Natural killer cell (primary cell): ENCODE measurements around the gene SV2C. TPM values are rescaled to one million over a fixed set of nuclear protein-coding genes. Genes with fewer than 3 reads are reported as not detected.

ENCODE experiments used
- ATAC-seq, 3 donors: fragments of 150-1000 bp in 2 of 3; fragments of 200-7000 bp in 1 of 3; cut with Tn5 transposase; 1 replicate in 1 of 3; 2 replicates in 2 of 3; pipeline ENCODE4 v1.10.0; 2021; ENCODE audit warnings: mild to moderate bottlenecking in 2 of 3, moderate library complexity in 2 of 3
- DNase-seq, 2 donors: peaks; one replicate each; pipeline versions ENCODE4 v3.0.0 to v3.0.0-alpha.2; 2013 to 2021; ENCODE audit warnings: mixed read lengths in 1 of 2
- H3K27ac ChIP-seq: one replicate; pipeline ENCODE4 v1.5.1; 2013; ENCODE audit warnings: mild to moderate bottlenecking, low read length
- H3K27me3 ChIP-seq: one replicate; pipeline ENCODE4 v1.6.1; 2013; ENCODE audit warnings: low read length; ENCODE audit not compliant: control insufficient read depth, insufficient read depth
- H3K36me3 ChIP-seq: one replicate; pipeline ENCODE4 v1.6.1; 2013; ENCODE audit warnings: low read length; ENCODE audit not compliant: control insufficient read depth, insufficient read depth
- H3K4me1 ChIP-seq: one replicate; pipeline ENCODE4 v1.6.1; 2013; ENCODE audit warnings: low read length; ENCODE audit not compliant: control insufficient read depth, insufficient read depth
- H3K4me3 ChIP-seq: one replicate; pipeline ENCODE4 v1.5.1; 2013; ENCODE audit warnings: low read length
- H3K9me3 ChIP-seq: one replicate; pipeline ENCODE4 v1.6.1; 2013; ENCODE audit warnings: low read length; ENCODE audit not compliant: control insufficient read depth, insufficient read depth
- H3K27ac Mint-ChIP-seq, 2 donors: one replicate each; pipeline ENCODE4 v1.8.0; 2022; ENCODE audit warnings: mild to moderate bottlenecking in 2 of 2, mixed read lengths in 2 of 2, moderate library complexity in 1 of 2
- H3K27me3 Mint-ChIP-seq, 2 donors: one replicate each; pipeline ENCODE4 v1.8.0; 2022; ENCODE audit warnings: low read depth in 2 of 2, mixed read lengths in 2 of 2
- H3K36me3 Mint-ChIP-seq: one replicate; pipeline ENCODE4 v1.8.0; 2022; ENCODE audit warnings: mixed read lengths
- H3K4me1 Mint-ChIP-seq, 2 donors: one replicate each; pipeline ENCODE4 v1.8.0; 2022; ENCODE audit warnings: mixed read lengths in 2 of 2
- H3K4me3 Mint-ChIP-seq: one replicate; pipeline ENCODE4 v1.8.0; 2022; ENCODE audit warnings: mild to moderate bottlenecking, moderate library complexity, mixed read lengths
- H3K9me3 Mint-ChIP-seq, 2 donors: one replicate each; pipeline ENCODE4 v1.8.0; 2022; ENCODE audit warnings: mixed read lengths in 2 of 2
- WGBS: methylation state at CpG from one replicate; pipeline ENCODE4 v1.1.7; 2013; ENCODE audit warnings: missing lambda C conversion rate; ENCODE audit not compliant: insufficient coverage; 5-methylcytosine and 5-hydroxymethylcytosine counted together
- intact Hi-C: fragments of 100-400 bp; cut with micrococcal nuclease; formaldehyde crosslinking; loops from one replicate; pipeline ENCODE4 v1.14.2; 2022
- total RNA-seq, 4 donors: library from RNA; stranded (reverse); fragments of 120-200 nt in 1 of 4; gene quantifications; one replicate each; pipeline versions ENCODE4 v1.2.3 to v1.2.4, GENCODE V29; 2013 to 2022
- TF ChIP-seq, protein P1 (sequence below): fragments of 200-600 bp; IDR thresholded peaks from one replicate; pipeline ENCODE4 v1.8.0; 2022; ENCODE audit warnings: antibody characterized with exemption

SV2C gene
- total RNA-seq, 3 donors from 2014 or later (not counting 1 experiment from before 2014, with no cell fraction given): not detected

DNA sequence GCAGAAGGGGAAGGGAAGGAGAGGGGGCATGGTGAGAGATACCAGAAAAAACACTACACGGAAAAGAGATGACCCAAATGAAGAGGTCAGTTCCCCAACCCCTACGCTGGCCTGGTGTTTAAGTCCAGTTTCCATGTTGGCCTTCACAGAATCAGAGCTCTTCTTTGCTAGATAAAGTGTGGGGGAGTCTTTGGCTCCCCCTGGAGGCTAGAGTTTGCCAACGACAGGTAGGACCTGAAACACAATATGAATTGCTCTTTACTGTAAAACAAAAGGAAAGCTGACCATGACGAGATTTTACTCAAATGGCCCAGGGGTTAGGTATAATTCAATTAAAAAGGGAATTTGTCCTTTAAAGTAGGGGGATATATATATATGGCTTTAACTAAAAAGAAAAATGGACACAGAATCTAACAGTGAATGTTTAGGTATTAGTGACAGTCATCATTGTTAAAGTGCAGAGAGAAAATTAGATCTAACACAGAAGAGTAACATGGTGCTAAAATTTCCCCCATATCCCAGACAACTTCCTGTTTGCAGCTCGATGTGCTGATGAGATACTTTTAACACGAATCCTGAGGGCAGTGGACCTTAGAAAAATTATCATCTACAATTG lies 92.0 kb downstream of the SV2C start:
- intact Hi-C loops: no loop called here
- Mint-ChIP-seq H3K4me1 (peaks cover 7 to 22% of the 10 kb centered on the region in 2 donors), H3K4me3 (no peak overlapping the region), H3K27me3 (no peaks in the 10 kb centered on the region), H3K9me3 (no peaks in the 10 kb centered on the region), H3K36me3 (no peaks in the 10 kb centered on the region), H3K27ac (peak overlapping the region; percentile 20 to 83)
- TF ChIP-seq, protein P1, sequence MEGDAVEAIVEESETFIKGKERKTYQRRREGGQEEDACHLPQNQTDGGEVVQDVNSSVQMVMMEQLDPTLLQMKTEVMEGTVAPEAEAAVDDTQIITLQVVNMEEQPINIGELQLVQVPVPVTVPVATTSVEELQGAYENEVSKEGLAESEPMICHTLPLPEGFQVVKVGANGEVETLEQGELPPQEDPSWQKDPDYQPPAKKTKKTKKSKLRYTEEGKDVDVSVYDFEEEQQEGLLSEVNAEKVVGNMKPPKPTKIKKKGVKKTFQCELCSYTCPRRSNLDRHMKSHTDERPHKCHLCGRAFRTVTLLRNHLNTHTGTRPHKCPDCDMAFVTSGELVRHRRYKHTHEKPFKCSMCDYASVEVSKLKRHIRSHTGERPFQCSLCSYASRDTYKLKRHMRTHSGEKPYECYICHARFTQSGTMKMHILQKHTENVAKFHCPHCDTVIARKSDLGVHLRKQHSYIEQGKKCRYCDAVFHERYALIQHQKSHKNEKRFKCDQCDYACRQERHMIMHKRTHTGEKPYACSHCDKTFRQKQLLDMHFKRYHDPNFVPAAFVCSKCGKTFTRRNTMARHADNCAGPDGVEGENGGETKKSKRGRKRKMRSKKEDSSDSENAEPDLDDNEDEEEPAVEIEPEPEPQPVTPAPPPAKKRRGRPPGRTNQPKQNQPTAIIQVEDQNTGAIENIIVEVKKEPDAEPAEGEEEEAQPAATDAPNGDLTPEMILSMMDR: peak; percentile 83
- no peaks in the 10 kb centered on the region for H3K27me3 ChIP-seq
- ATAC-seq (peak; percentile 79 to 88 (median 83)), DNase-seq (peak; percentile 34 to 77)
- H3K4me3 ChIP-seq: no peak overlapping the region
- H3K27ac ChIP-seq: no peak overlapping the region
- 42% methylated on average over 4 of the region's 6 CpGs for WGBS
- no peaks in the 10 kb centered on the region for H3K36me3 ChIP-seq
- peaks cover 18% of the 10 kb centered on the region for H3K4me1 ChIP-seq
- H3K9me3 ChIP-seq: no peaks in the 10 kb centered on the region

DNA sequence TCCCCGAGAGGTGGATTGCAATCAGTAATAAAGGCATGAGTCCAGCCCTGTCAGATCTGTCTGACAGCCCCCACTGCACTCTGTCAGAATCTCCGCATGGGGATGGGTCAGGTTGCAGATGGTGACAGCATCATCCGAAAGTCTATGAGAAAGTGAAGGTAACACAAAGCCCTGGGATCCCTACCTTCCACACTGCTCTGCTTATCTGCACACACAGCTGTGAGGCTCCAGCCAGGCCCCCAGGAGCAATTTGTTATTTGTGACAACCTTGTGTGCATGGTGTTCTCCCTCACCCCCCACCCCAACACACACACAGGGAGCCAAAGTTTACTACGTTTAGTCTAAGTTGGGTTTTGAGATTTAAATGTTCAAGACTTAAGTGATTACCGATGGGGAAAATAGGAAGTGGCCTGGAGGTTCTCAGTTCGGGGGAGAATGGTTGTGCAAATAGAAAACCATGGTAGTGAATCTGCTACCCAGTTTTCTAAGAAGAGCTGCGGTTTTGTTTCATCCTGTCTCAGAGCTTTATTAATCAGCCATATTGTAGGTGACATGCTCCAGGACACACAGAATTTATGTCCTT lies 92.7 kb downstream of the SV2C start:
- DNase-seq: peak in 1 of 2 donors; percentile 37
- Mint-ChIP-seq H3K27me3 (no peaks in the 10 kb centered on the region), H3K27ac (peak overlapping the region in 1 of 2 donors; percentile 83), H3K36me3 (no peaks in the 10 kb centered on the region), H3K9me3 (no peaks in the 10 kb centered on the region), H3K4me1 (peaks cover 7 to 22% of the 10 kb centered on the region in 2 donors), H3K4me3 (no peak overlapping the region)
- Histone ChIP-seq H3K27me3 (no peaks in the 10 kb centered on the region), H3K9me3 (no peaks in the 10 kb centered on the region), H3K27ac (peak overlapping the region; percentile 50), H3K36me3 (no peaks in the 10 kb centered on the region), H3K4me1 (peaks cover 18% of the 10 kb centered on the region), H3K4me3 (no peak overlapping the region)
- peak in 2 of 3 donors; percentile 63 to 65 for ATAC-seq
- 15% methylated on average over 7 of the region's 7 CpGs for WGBS
- TF ChIP-seq, protein P1: no peak
- intact Hi-C loops: no loop called here

DNA sequence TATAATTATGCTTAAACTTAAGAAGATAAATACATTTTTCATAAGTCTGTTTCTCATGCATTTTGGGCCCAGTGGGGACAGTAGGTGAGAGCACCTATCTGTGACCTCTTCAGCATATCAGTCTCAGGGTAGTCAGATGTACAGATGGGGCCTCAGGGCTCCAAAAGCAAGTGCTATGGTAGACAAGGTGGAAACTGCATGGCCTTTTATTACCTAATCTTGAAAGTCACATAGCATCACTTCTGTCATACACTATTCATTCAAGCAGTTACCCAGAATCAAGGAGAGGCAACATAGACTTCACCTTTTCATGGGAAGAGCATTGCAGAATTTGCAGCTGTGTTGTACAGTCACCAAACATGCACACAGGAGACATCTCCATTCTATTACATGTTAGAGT lies 94.8 kb downstream of the SV2C start:
- ATAC-seq: no peak
- no peak overlapping the region for H3K27ac Mint-ChIP-seq

More for the DNA sequence above, 94.8 kb downstream of the SV2C start:
- TF ChIP-seq, protein P1: no peak
- Mint-ChIP-seq H3K4me3 (no peak overlapping the region), H3K4me1 (peaks cover 7 to 22% of the 10 kb centered on the region in 2 donors), H3K27me3 (peaks cover 0 to 2% of the 10 kb centered on the region in 2 donors), H3K9me3 (no peaks in the 10 kb centered on the region), H3K36me3 (no peaks in the 10 kb centered on the region)
- no peak for DNase-seq
- Histone ChIP-seq H3K9me3 (no peaks in the 10 kb centered on the region), H3K36me3 (no peaks in the 10 kb centered on the region), H3K27me3 (no peaks in the 10 kb centered on the region), H3K27ac (no peak overlapping the region), H3K4me1 (peaks cover 18% of the 10 kb centered on the region), H3K4me3 (no peak overlapping the region)
- intact Hi-C loops: no loop called here
